ENCODE results near the gene ARMH4. TPM values are rescaled to one million over a fixed set of nuclear protein-coding genes. Genes with fewer than 3 reads are reported as not detected.

The ARMH4 gene
- total RNA-seq, 4 donors from 2014 or later, result 2.8 to 4.7 (median 3.7) TPM

- no peak for TF ChIP-seq POLR2AphosphoS5 (IDR thresholded peaks at IDR 0.05)
- no peak for TF ChIP-seq POLR2A (IDR thresholded peaks at IDR 0.05)
- no peak for TF ChIP-seq CTCF (IDR thresholded peaks at IDR 0.05)
- TF ChIP-seq EP300 (IDR thresholded peaks at IDR 0.05), result no peak
- peak; percentile 83 to 88 for DNase-seq (ENCODE audit: low spot score in 2 of 2)
- WGBS, result 3% methylated on average over 6 of the region's 6 CpGs
- H3K9me3 ChIP-seq, result no peaks in the 10 kb centered on the region
- H3K27ac ChIP-seq, result peak overlapping the region; percentile 41
- H3K4me3 ChIP-seq, result peak overlapping the region; percentile 18
- H3K36me3 ChIP-seq, result no peaks in the 10 kb centered on the region
- H3K27me3 ChIP-seq, result no peaks in the 10 kb centered on the region
- peaks cover 8% of the 10 kb centered on the region for H3K4me1 ChIP-seq
Observed at GRCh38 chr14:58171090-58171489, 19.1 kb upstream of the ARMH4 start.

- TF ChIP-seq EP300 (IDR thresholded peaks at IDR 0.05) (no peak), POLR2AphosphoS5 (IDR thresholded peaks at IDR 0.05) (no peak), POLR2A (IDR thresholded peaks at IDR 0.05) (no peak), CTCF (IDR thresholded peaks at IDR 0.05) (no peak)
- Histone ChIP-seq H3K4me1 (peaks cover 8% of the 10 kb centered on the region), H3K27ac (no peak overlapping the region), H3K27me3 (no peaks in the 10 kb centered on the region), H3K9me3 (no peaks in the 10 kb centered on the region), H3K36me3 (no peaks in the 10 kb centered on the region), H3K4me3 (no peak overlapping the region)
- WGBS, result 79% methylated on average over 5 of the region's 5 CpGs
- no peak for DNase-seq (ENCODE audit: low spot score in 2 of 2)
Observed at GRCh38 chr14:58167891-58168290, 15.9 kb upstream of the ARMH4 start.

GRCh38 chr14:58167057-58167456 is 15.0 kb upstream of the ARMH4 start:
- Histone ChIP-seq H3K27ac (no peak overlapping the region), H3K4me3 (no peak overlapping the region), H3K36me3 (no peaks in the 10 kb centered on the region), H3K27me3 (no peaks in the 10 kb centered on the region), H3K4me1 (peaks cover 8% of the 10 kb centered on the region), H3K9me3 (no peaks in the 10 kb centered on the region)
- 50% methylated on average over 1 of the region's 1 CpG for WGBS
- TF ChIP-seq CTCF (IDR thresholded peaks at IDR 0.05), result no peak
- no peak for TF ChIP-seq EP300 (IDR thresholded peaks at IDR 0.05)
- no peak for TF ChIP-seq POLR2AphosphoS5 (IDR thresholded peaks at IDR 0.05)
- no peak for TF ChIP-seq POLR2A (IDR thresholded peaks at IDR 0.05)
- no peak for DNase-seq (ENCODE audit: low spot score in 2 of 2)

GRCh38 chr14:58166005-58166983 is 14.3 kb upstream of the ARMH4 start:
- TF ChIP-seq CTCF (IDR thresholded peaks at IDR 0.05), result peak; percentile 27 to 89
- TF ChIP-seq POLR2AphosphoS5 (IDR thresholded peaks at IDR 0.05), result no peak
- Histone ChIP-seq H3K27me3 (no peaks in the 10 kb centered on the region), H3K4me1 (peaks cover 4% of the 10 kb centered on the region), H3K4me3 (no peak overlapping the region), H3K9me3 (no peaks in the 10 kb centered on the region), H3K36me3 (no peaks in the 10 kb centered on the region), H3K27ac (no peak overlapping the region)
- 36% methylated on average over 10 of the region's 10 CpGs for WGBS
- DNase-seq (ENCODE audit: low spot score in 2 of 2), result peak; percentile 87 to 90

GRCh38 chr14:58160561-58160960 is 8.5 kb upstream of the ARMH4 start:
- Histone ChIP-seq H3K9me3 (no peaks in the 10 kb centered on the region), H3K27me3 (no peaks in the 10 kb centered on the region), H3K4me1 (no peaks in the 10 kb centered on the region), H3K36me3 (no peaks in the 10 kb centered on the region), H3K4me3 (no peak overlapping the region), H3K27ac (no peak overlapping the region)
- TF ChIP-seq POLR2AphosphoS5 (IDR thresholded peaks at IDR 0.05) (no peak), CTCF (IDR thresholded peaks at IDR 0.05) (no peak), EP300 (IDR thresholded peaks at IDR 0.05) (no peak), POLR2A (IDR thresholded peaks at IDR 0.05) (no peak)
- DNase-seq (ENCODE audit: low spot score in 2 of 2), result no peak

Measured in suprapubic skin (tissue), 4 donors.